GM18867 (cell line): ENCODE measurements around the gene MEPE.

ENCODE experiments used
- ATAC-seq: cut with Tn5 transposase; IDR thresholded peaks from one replicate; pipeline ENCODE4 v1.9.1; 2021; ENCODE audit warnings: mild to moderate bottlenecking, moderate library complexity; ENCODE audit not compliant: unreplicated experiment

The MEPE gene

DNA sequence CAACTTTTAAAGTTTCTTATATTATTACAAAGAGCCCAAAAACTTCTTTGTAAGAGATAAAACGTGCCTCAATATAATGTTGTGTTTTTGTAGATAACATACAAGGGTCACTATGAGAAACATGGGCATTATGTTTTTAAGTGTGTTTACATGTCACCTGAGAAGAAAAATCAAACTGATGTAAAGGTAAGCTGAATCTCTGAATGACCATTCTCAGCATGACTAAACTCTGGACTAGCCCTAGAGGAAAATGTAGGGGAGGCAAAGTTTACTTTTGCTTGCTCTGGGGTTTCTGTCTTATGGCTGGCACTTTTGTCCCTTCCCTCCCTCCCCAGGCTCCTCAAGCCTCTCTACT is 6.8 kb downstream of the MEPE start:
- ATAC-seq, result no peak

DNA sequence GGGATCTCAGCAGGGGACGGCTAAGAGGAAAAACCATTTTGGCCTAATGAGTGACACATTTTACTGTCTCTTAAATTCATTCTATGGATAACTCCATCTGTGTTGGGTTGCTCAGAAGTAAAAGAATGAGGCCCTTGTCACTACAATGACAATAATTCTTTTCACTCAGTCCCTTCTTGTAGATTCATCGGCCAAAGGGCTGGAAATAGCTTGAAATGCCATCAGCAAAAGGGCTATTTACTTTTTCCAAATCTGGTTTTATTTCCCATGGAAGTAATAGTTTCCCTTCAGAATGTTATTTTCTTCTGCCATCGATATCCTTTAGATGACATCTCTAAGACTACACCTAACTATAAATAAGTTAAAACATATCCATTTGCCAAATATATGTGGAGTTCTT is 7.4 kb downstream of the MEPE start:
- ATAC-seq, result no peak

DNA sequence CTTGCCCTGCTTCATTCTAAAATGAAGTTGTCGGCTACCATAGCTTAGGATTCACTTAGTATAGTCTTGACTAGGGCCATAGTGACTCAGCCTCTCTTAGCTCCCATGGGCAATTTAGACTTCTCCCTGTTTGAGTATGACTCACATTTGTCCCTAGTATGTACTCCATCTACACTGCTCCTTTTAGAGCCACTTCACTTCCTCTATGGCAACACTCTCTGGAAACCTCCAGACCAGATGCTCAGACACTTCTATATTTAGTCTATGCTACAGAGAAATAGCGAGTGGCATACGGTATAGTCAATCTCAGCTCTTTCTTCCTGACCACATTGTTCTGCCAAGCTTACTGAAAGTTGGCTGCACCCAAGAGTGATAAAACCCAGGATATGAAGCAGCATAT is 11.2 kb downstream of the MEPE start:
- ATAC-seq, result no peak

GRCh38 chr4:87844452-87844851 is 11.7 kb downstream of the MEPE start:
- no peak for ATAC-seq

GRCh38 chr4:87846226-87846625 is 13.5 kb downstream of the MEPE start:
- no peak for ATAC-seq

GRCh38 chr4:87848622-87849351 is 16.0 kb downstream of the MEPE start:
- ATAC-seq, result peak; percentile 95

DNA sequence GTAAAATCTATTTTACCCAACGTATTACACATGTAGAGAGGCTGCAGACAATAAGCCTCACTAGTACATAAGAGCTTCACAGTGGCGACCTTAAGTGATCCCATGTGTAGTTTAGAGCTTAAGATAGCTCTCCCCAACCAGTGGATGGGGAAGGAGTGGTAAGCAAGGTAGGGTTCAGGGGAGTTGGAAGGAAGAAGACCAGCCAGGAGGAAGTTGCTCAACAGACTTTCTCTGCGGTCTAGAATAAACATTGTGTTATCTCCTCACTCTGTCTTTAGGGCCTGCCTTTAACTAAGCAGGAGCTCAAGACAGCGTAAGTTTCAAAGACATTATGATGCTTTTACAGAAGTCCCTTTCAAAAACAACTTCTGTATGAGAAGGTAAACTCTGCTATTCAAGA is 16.8 kb downstream of the MEPE start:
- ATAC-seq, result no peak

- no peak for ATAC-seq
Observed at GRCh38 chr4:87851332-87851731, 18.6 kb downstream of the MEPE start.

GRCh38 chr4:87851953-87852352 is 19.2 kb downstream of the MEPE start:
- no peak for ATAC-seq

GRCh38 chr4:87853108-87853507 is 20.3 kb downstream of the MEPE start:
- no peak for ATAC-seq

DNA sequence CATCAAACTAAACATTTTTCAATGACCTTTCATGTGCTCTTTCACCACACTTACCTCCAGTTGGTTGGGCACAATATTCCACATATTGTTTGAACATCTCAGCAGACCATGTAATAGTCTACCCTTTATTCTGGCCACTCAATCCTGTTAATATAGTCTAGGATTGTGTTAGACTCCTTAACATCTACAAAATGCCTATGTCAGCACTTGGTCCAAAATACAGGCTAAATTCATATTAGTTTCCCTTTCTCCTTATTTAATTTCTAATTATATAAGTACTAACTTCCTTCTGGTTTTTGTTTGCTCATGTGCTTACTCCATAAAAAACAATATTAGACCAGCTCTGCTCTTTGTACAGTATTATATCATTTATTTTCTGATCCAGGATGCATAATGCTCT is 21.1 kb downstream of the MEPE start:
- no peak for ATAC-seq

- ATAC-seq, result no peak
Observed at GRCh38 chr4:87855559-87855958, 22.8 kb downstream of the MEPE start.

- ATAC-seq, result no peak
Observed at GRCh38 chr4:87856816-87857215, 24.0 kb downstream of the MEPE start.

GRCh38 chr4:87857789-87858188 is 25.0 kb downstream of the MEPE start:
- no peak for ATAC-seq

GRCh38 chr4:87862236-87862635 is 29.5 kb downstream of the MEPE start:
- no peak for ATAC-seq

GRCh38 chr4:87863486-87863885 is 30.7 kb downstream of the MEPE start:
- no peak for ATAC-seq

DNA sequence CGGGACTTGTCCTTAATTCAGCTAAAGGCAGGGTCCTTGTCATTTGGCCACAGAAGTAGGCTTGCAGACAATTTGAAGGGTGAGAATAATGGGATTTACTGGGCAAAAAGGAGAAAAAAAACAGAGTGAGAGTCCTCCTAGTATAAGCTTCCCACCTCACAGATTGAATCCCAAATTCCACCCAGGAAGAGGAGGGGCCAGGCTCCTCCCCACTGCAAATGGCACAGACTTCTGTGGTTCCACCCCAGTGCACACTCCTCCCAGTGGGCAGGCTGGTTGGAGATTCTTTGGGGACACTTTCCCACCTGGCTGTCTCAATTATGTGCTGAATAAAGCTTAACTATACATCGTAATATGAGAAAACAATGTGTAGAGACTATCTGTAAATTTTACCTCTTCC is 31.6 kb downstream of the MEPE start:
- ATAC-seq, result no peak

DNA sequence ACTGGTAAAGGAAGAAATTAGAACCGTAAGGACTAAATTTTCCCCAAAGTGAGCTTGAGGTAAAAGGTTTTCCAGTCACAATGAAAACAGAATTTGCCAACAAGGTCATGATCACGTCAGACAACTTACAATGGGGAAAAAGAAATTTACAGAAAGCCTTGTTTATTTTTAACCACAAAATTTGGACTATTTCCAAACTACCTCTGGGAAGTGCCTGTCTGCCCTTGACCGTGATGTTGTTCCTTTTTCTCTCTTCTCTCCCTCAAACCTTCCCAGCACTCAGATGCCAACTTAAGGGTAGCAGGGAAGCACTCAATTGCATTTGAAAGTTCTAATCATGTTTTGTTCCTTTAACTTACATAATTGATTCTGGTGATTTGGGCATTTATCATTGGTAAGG is 32.5 kb downstream of the MEPE start:
- no peak for ATAC-seq

- ATAC-seq, result no peak
Observed at GRCh38 chr4:87865960-87866598, 33.3 kb downstream of the MEPE start.

DNA sequence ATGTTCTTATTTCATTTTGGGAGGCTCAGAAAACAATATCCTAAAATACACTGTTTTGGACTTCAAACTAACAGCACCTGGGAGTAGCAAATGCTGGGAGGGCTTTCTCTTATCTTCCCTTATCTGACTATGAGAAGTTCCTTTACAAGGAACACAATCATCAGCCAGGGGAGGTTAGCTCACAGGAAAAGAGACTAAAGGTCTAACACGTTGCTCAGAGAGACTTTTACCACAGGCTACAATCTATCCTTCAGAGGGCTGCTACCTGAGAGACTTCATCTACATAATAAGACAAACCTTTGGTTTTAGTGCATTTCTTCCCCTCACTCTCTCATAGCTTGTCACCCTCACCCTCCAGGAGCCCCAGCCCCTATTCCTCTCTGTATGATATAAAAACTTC is 35.8 kb downstream of the MEPE start:
- no peak for ATAC-seq

GRCh38 chr4:87872028-87872427 is 39.3 kb downstream of the MEPE start:
- no peak for ATAC-seq

DNA sequence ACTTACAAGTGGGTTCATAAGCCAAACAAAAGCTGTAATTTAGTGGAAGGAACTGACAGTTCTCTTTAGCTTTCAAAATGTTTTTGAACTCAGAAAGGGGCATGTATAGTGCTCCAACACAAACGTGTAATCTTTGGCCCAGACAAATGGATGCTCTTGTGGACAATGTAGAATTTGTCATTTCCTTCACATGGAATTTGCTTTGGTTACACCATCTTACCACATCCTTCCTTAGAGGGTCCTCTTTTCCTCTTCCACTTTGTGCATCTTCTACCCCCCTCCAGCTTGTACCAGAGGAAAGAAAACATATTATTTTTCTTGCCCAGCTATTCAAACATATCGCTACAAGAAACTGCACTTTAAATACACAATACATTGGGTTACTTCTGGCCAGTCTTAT is 42.4 kb downstream of the MEPE start:
- ATAC-seq, result no peak

GRCh38 chr4:87880106-87880505 is 47.3 kb downstream of the MEPE start:
- no peak for ATAC-seq
